GM19438 (cell line): ENCODE measurements around the gene RBSN.

Experiments
- ATAC-seq: cut with Tn5 transposase; IDR thresholded peaks from one replicate; pipeline ENCODE4 v1.9.1; 2021; ENCODE audit warnings: low read depth; ENCODE audit not compliant: unreplicated experiment

RBSN gene

DNA sequence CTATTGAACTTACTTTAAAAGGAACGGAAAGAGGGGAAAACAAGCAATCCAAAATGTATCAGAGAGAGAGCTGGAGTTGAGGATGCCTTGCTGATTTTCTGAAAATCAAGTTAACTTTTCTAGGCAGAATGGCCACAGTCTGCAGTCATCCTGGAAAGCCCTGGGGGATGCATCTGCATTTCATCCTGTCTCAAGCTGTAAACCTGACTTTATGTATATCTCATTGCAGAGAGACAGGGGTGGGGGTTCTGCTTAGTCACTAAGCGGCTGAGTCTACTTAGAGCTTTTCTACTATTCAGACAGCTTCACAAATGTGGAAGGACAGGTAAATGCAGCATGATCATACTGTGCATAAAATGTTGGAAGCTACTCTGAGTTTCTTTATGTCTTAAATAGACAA lies 75.2 kb downstream of the RBSN start:
- ATAC-seq, result no peak

DNA sequence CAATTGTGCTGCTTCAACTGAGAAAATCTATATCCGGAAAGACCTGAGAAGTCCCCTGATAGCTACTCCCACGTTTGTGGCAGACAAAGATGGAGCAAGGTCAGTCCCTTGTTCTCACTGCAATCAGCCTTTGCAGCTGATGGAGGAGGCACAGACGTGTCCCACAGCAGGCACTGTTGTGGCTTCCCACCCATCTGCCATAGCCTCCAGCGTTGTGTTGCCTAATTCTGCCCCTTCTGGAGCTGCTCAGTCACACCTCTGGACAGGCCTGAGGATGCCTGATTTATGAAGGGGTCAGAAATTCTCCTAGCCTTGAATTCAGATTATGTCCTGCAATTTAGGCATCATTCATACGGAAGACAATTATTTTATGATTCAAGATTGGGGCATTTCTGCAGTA lies 75.7 kb downstream of the RBSN start:
- no peak for ATAC-seq
